DND-41 (cell line): ENCODE measurements around the gene GGTA1.

Source experiments
- ATAC-seq: fragments of 200-7000 bp; cut with Tn5 transposase; 3 replicates; pipeline ENCODE4 v1.9.1; 2021; ENCODE audit warnings: low read depth; ENCODE audit not compliant: insufficient read depth
- DNase-seq: peaks from one replicate; pipeline ENCODE4 v3.0.0-alpha.2; 2020
- H2AFZ ChIP-seq: 2 replicates; pipeline ENCODE4 v1.6.0; 2012; ENCODE audit warnings: low read depth, low read length
- H3K27ac ChIP-seq: 2 replicates; pipeline ENCODE4 v1.5.1; 2012; ENCODE audit warnings: low read length, inconsistent platforms
- H3K27me3 ChIP-seq: fragments of 200-600 bp; sonication (generic); 2 replicates; pipeline ENCODE4 v1.6.0; 2012; ENCODE audit warnings: low read length, mild to moderate bottlenecking, inconsistent platforms; ENCODE audit not compliant: insufficient read depth, poor library complexity
- H3K36me3 ChIP-seq: 2 replicates; pipeline ENCODE4 v1.5.1; 2012; ENCODE audit warnings: low read length, inconsistent platforms; ENCODE audit not compliant: insufficient read depth
- H3K4me1 ChIP-seq: 2 replicates; pipeline ENCODE4 v1.5.1; 2012; ENCODE audit warnings: mild to moderate bottlenecking, low read length; ENCODE audit not compliant: insufficient read depth
- H3K4me2 ChIP-seq: 2 replicates; pipeline ENCODE4 v1.6.0; 2012; ENCODE audit warnings: mild to moderate bottlenecking, moderate library complexity, low read length, inconsistent platforms; ENCODE audit not compliant: insufficient read depth
- H3K4me3 ChIP-seq, 2 experiments: fragments of 200-600 bp in 1 of 2; shearing (Covaris generic) in 1 of 2; 2 replicates each; pipeline ENCODE4 v1.5.1; 2012 to 2016; ENCODE audit warnings: inconsistent platforms in 2 of 2, low read length in 2 of 2, mild to moderate bottlenecking in 2 of 2, low read depth in 1 of 2, moderate library complexity in 1 of 2
- H3K79me2 ChIP-seq: 2 replicates; pipeline ENCODE4 v1.6.0; 2012; ENCODE audit warnings: low read length, inconsistent platforms; ENCODE audit not compliant: insufficient read depth
- H3K9ac ChIP-seq: 2 replicates; pipeline ENCODE4 v1.6.0; 2012; ENCODE audit warnings: low read depth, mild to moderate bottlenecking, inconsistent platforms, low read length, moderate library complexity
- H3K9me3 ChIP-seq: 2 replicates; pipeline ENCODE4 v1.5.1; 2012; ENCODE audit warnings: low read length, moderate library complexity, mild to moderate bottlenecking, inconsistent platforms; ENCODE audit not compliant: insufficient read depth, severe bottlenecking
- H4K20me1 ChIP-seq: 2 replicates; pipeline ENCODE4 v1.6.0; 2012; ENCODE audit warnings: low read length; ENCODE audit not compliant: insufficient read depth
- EZH2 ChIP-seq: IDR thresholded peaks from 3 replicates; pipeline ENCODE4 v1.6.1; 2012; ENCODE audit warnings: borderline replicate concordance, low read depth, mild to moderate bottlenecking, moderate library complexity, low read length, inconsistent platforms; ENCODE audit not compliant: severe bottlenecking
- TF ChIP-seq, protein P1 (sequence below): IDR thresholded peaks from 2 replicates; pipeline ENCODE4 v1.5.1; 2012; ENCODE audit warnings: borderline replicate concordance, low read length, moderate library complexity, mild to moderate bottlenecking; ENCODE audit not compliant: poor library complexity, severe bottlenecking; ENCODE audit errors: extremely low read depth

GGTA1 gene

DNA sequence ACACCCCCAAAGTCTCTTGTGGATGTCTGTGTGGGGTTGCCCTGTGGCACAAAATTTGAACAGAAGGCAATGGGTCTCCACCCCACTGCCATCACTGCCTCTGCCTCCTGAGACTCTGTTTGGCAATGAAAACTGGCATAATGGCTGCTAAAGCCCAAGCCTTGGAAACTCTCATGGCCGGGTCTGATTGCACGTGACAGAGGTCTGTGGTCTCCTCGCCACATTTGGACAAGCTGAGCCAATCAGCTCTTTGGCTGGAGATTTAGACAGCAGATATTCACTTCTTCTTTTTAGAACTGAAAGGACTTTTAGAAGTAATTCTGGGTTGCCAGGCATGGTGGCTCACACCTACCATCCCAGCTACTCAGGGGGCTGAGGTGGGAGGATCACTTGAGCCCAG is 5.5 kb downstream of the GGTA1 start:
- TF ChIP-seq EZH2, result no peak
- TF ChIP-seq, protein P1, sequence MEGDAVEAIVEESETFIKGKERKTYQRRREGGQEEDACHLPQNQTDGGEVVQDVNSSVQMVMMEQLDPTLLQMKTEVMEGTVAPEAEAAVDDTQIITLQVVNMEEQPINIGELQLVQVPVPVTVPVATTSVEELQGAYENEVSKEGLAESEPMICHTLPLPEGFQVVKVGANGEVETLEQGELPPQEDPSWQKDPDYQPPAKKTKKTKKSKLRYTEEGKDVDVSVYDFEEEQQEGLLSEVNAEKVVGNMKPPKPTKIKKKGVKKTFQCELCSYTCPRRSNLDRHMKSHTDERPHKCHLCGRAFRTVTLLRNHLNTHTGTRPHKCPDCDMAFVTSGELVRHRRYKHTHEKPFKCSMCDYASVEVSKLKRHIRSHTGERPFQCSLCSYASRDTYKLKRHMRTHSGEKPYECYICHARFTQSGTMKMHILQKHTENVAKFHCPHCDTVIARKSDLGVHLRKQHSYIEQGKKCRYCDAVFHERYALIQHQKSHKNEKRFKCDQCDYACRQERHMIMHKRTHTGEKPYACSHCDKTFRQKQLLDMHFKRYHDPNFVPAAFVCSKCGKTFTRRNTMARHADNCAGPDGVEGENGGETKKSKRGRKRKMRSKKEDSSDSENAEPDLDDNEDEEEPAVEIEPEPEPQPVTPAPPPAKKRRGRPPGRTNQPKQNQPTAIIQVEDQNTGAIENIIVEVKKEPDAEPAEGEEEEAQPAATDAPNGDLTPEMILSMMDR, result no peak
- Histone ChIP-seq H4K20me1 (no peaks in the 10 kb centered on the region), H2AFZ (no peak overlapping the region), H3K9me3 (no peaks in the 10 kb centered on the region), H3K4me2 (no peak overlapping the region), H3K27ac (no peak overlapping the region), H3K4me3 (no peak overlapping the region), H3K36me3 (no peaks in the 10 kb centered on the region), H3K79me2 (no peaks in the 10 kb centered on the region), H3K27me3 (peaks cover 4% of the 10 kb centered on the region), H3K4me1 (no peaks in the 10 kb centered on the region), H3K9ac (no peak overlapping the region)
- DNase-seq (no peak), ATAC-seq (no peak)

DNA sequence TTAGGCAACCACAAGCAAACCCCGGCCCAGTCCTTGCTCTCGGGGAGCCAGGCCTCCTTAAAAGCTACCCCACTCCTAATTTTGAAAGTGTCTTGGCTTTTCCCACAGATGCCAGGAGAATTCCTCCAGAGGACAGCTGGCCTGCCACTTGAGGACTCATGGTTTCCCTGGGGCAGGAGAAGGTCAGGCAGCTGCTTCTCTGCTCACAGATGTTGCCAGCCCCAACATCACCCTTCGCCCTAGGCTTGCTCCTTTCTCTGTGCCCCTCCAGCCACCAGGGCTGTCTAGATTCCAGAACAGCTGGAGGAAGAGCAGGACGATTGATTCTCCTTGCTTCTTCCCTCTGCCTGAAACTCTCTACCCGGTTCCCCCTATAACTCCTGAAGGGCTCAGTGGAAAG is 8.5 kb downstream of the GGTA1 start:
- no peak overlapping the region for H3K4me2 ChIP-seq
- no peak for TF ChIP-seq EZH2
- TF ChIP-seq, protein P1, result no peak

DNA sequence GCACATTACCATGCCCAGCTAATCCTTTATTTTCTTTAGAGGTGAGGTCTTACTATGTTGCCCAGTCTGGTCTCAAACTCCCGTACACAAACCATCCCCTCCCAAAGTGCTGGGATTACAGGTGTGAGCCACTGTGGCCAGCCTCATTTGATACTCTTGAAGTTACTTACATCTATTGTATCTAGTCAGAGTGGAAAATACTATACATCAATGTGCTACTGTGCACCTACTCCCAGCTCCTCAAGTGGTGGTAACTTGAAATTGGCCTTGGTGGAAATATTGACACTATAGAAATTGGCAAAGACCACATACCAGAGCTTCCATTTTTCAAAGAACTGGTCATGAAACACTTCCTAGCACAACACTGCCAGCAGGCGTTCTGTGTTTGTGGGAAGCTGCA is 10.3 kb downstream of the GGTA1 start:
- ATAC-seq (no peak), DNase-seq (no peak)
- TF ChIP-seq, protein P1, result no peak
- TF ChIP-seq EZH2, result no peak
- Histone ChIP-seq H3K9ac (no peak overlapping the region), H3K79me2 (no peaks in the 10 kb centered on the region), H3K9me3 (no peaks in the 10 kb centered on the region), H2AFZ (no peak overlapping the region), H3K4me2 (no peak overlapping the region), H3K4me1 (no peaks in the 10 kb centered on the region), H3K36me3 (no peaks in the 10 kb centered on the region), H3K4me3 (no peak overlapping the region), H3K27ac (no peak overlapping the region), H4K20me1 (no peaks in the 10 kb centered on the region), H3K27me3 (no peaks in the 10 kb centered on the region)

More for the DNA sequence above, 8.5 kb downstream of the GGTA1 start:
- H4K20me1 ChIP-seq, result no peaks in the 10 kb centered on the region
- no peak overlapping the region for H3K4me3 ChIP-seq
- no peak overlapping the region for H2AFZ ChIP-seq
- no peak overlapping the region for H3K27ac ChIP-seq
- H3K27me3 ChIP-seq, result no peaks in the 10 kb centered on the region
- H3K4me1 ChIP-seq, result no peaks in the 10 kb centered on the region
- no peaks in the 10 kb centered on the region for H3K36me3 ChIP-seq
- ATAC-seq, result no peak
- no peaks in the 10 kb centered on the region for H3K9me3 ChIP-seq
- H3K9ac ChIP-seq, result no peak overlapping the region
- no peaks in the 10 kb centered on the region for H3K79me2 ChIP-seq
- DNase-seq, result no peak

DNA sequence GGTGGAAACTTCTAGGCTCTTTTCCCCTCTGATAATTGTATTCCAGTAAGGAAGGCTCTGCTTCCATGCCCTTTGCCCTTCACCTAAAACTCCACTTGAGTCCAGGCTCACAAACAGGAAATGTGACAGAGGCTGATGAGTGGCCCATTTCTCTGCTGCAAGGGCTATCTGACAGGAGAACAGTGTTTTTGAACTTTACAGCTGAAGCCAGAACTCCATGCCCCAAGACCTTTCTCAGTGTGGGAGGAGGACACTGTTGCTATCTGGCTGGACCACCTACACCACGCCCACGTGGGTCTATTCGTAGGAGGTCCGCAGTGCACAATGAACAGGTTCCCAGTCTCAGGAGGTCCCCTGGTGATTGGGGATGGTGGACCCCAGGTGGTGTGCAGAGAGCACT is 13.6 kb downstream of the GGTA1 start:
- H4K20me1 ChIP-seq, result no peaks in the 10 kb centered on the region
- H3K4me3 ChIP-seq, result no peak overlapping the region
- TF ChIP-seq, protein P1, result no peak
- no peak for TF ChIP-seq EZH2
- no peak overlapping the region for H2AFZ ChIP-seq
- no peak for ATAC-seq
- H3K36me3 ChIP-seq, result no peaks in the 10 kb centered on the region
- DNase-seq, result no peak
- H3K27ac ChIP-seq, result no peak overlapping the region
- no peaks in the 10 kb centered on the region for H3K79me2 ChIP-seq
- no peak overlapping the region for H3K9ac ChIP-seq
- H3K9me3 ChIP-seq, result no peaks in the 10 kb centered on the region
- no peaks in the 10 kb centered on the region for H3K27me3 ChIP-seq
- H3K4me1 ChIP-seq, result no peaks in the 10 kb centered on the region
- no peak overlapping the region for H3K4me2 ChIP-seq
